Neural progenitor cell (in vitro differentiated cells): ENCODE results near the gene ZNF496. TPM values are rescaled to one million over a fixed set of nuclear protein-coding genes. Genes with fewer than 3 reads are reported as not detected.
A peak's percentile ranks its signal among the peaks of the same experiment; 100 is the strongest.

Experiments used
- DNase-seq: peaks from one replicate; pipeline ENCODE4 v3.0.0-alpha.2; 2016; ENCODE audit warnings: low spot score
- H2AFZ ChIP-seq: fragments of 200-600 bp; sonication (generic); replicated peaks from 2 replicates; pipeline ENCODE4 v1.6.1; 2016; ENCODE audit warnings: antibody characterized with exemption
- H3F3A ChIP-seq: fragments of 200-600 bp; sonication (generic); 2 replicates; pipeline ENCODE4 v1.6.1; 2016; ENCODE audit warnings: antibody characterized with exemption, low read depth
- H3K27ac ChIP-seq: fragments of 200-600 bp; sonication (generic); 2 replicates; pipeline ENCODE4 v1.5.1; 2016; ENCODE audit warnings: mild to moderate bottlenecking
- H3K27me3 ChIP-seq: fragments of 200-600 bp; sonication (generic); 2 replicates; pipeline ENCODE4 v1.6.1; 2016; ENCODE audit warnings: mild to moderate bottlenecking, moderate library complexity
- H3K36me3 ChIP-seq: fragments of 200-600 bp; sonication (generic); 2 replicates; pipeline ENCODE4 v1.5.1; 2016
- H3K4me1 ChIP-seq: fragments of 200-600 bp; sonication (generic); 2 replicates; pipeline ENCODE4 v1.6.1; 2016; ENCODE audit warnings: mixed run types
- H3K4me2 ChIP-seq: fragments of 200-600 bp; sonication (generic); 2 replicates; pipeline ENCODE4 v1.6.1; 2016
- H3K4me3 ChIP-seq: fragments of 200-600 bp; sonication (generic); 2 replicates; pipeline ENCODE4 v1.5.1; 2016
- H3K79me2 ChIP-seq: fragments of 200-600 bp; sonication (generic); 2 replicates; pipeline ENCODE4 v1.6.1; 2016; ENCODE audit warnings: low read depth
- H3K9ac ChIP-seq: fragments of 200-600 bp; sonication (generic); 2 replicates; pipeline ENCODE4 v1.6.1; 2016
- H3K9me3 ChIP-seq: fragments of 200-600 bp; sonication (generic); 2 replicates; pipeline ENCODE4 v1.5.1; 2016; ENCODE audit warnings: low read depth
- H4K20me1 ChIP-seq: fragments of 200-600 bp; sonication (generic); 2 replicates; pipeline ENCODE4 v1.6.1; 2016; ENCODE audit warnings: low read depth
- H3K27ac Mint-ChIP-seq: 3 replicates; pipeline ENCODE4 v1.8.0; 2021; ENCODE audit warnings: mixed read lengths
- H3K27me3 Mint-ChIP-seq: 2 replicates; pipeline ENCODE4 v1.8.0; 2022; ENCODE audit warnings: low read depth, mild to moderate bottlenecking, inconsistent platforms, moderate library complexity, mixed read lengths; ENCODE audit not compliant: insufficient read depth
- H3K36me3 Mint-ChIP-seq: 3 replicates; pipeline ENCODE4 v1.8.0; 2021; ENCODE audit warnings: mixed read lengths
- H3K4me1 Mint-ChIP-seq: 3 replicates; pipeline ENCODE4 v1.8.0; 2021; ENCODE audit warnings: mixed read lengths
- H3K4me3 Mint-ChIP-seq: 3 replicates; pipeline ENCODE4 v1.8.0; 2021; ENCODE audit warnings: mild to moderate bottlenecking, moderate library complexity, mixed read lengths
- H3K9me3 Mint-ChIP-seq: 3 replicates; pipeline ENCODE4 v1.8.0; 2020; ENCODE audit warnings: mixed read lengths
- CTCF ChIP-seq: fragments of 200-600 bp; sonication (generic); IDR thresholded peaks from 2 replicates; pipeline ENCODE4 v1.5.1; 2017; ENCODE audit warnings: antibody characterized with exemption, mild to moderate bottlenecking
- EZH2 ChIP-seq: fragments of 200-600 bp; sonication (generic); IDR thresholded peaks from 2 replicates; pipeline ENCODE4 v1.6.1; 2017; ENCODE audit warnings: antibody characterized with exemption, mild to moderate bottlenecking, moderate library complexity
- EZH2phosphoT487 ChIP-seq: fragments of 200-600 bp; sonication (generic); IDR thresholded peaks from 2 replicates; pipeline ENCODE4 v1.6.1; 2017; ENCODE audit warnings: antibody characterized with exemption
- total RNA-seq: library from RNA; depleted of rRNA; stranded (reverse); fragments of >200 nt; gene quantifications from 2 replicates; pipeline ENCODE4 v1.2.3, GENCODE V29; 2015; ENCODE audit warnings: low replicate concordance

The ZNF496 gene
- total RNA-seq, 1 donor from 2014 or later = 30.1 TPM

GRCh38 chr1:247329097-247329617 is 2.5 kb downstream of the ZNF496 start:
- Mint-ChIP-seq H3K4me3 (peak overlapping the region; percentile 93), H3K27me3 (peaks cover 5% of the 10 kb centered on the region), H3K27ac (no peak overlapping the region), H3K36me3 (peaks cover 41% of the 10 kb centered on the region), H3K4me1 (peaks cover 37% of the 10 kb centered on the region), H3K9me3 (no peaks in the 10 kb centered on the region)
- peaks cover 82% of the 10 kb centered on the region for H4K20me1 ChIP-seq
- H3K4me3 ChIP-seq = no peak overlapping the region
- H3K9me3 ChIP-seq = no peaks in the 10 kb centered on the region
- TF ChIP-seq CTCF (no peak), EZH2 (no peak), EZH2phosphoT487 (no peak)
- H3K4me2 ChIP-seq = no peak overlapping the region
- H3K27ac ChIP-seq = no peak overlapping the region
- peaks cover 65% of the 10 kb centered on the region for H3K79me2 ChIP-seq
- H3K9ac ChIP-seq = no peak overlapping the region
- no peaks in the 10 kb centered on the region for H3K27me3 ChIP-seq
- no peak overlapping the region for H2AFZ ChIP-seq
- H3K36me3 ChIP-seq = no peaks in the 10 kb centered on the region
- no peak for DNase-seq
- peaks cover 26% of the 10 kb centered on the region for H3K4me1 ChIP-seq
- H3F3A ChIP-seq = peaks cover 11% of the 10 kb centered on the region

GRCh38 chr1:247328311-247328710 is 3.4 kb downstream of the ZNF496 start:
- H3K27me3 ChIP-seq = no peaks in the 10 kb centered on the region
- peaks cover 48% of the 10 kb centered on the region for H3K36me3 Mint-ChIP-seq
- peaks cover 11% of the 10 kb centered on the region for H3F3A ChIP-seq
- no peak for TF ChIP-seq EZH2
- no peak for TF ChIP-seq CTCF
- TF ChIP-seq EZH2phosphoT487 = no peak
- peaks cover 82% of the 10 kb centered on the region for H4K20me1 ChIP-seq
- no peak overlapping the region for H3K4me3 Mint-ChIP-seq
- H3K9me3 Mint-ChIP-seq = no peaks in the 10 kb centered on the region
- no peaks in the 10 kb centered on the region for H3K9me3 ChIP-seq
- H3K4me3 ChIP-seq = no peak overlapping the region
- no peak for DNase-seq
- peaks cover 5% of the 10 kb centered on the region for H3K27me3 Mint-ChIP-seq
- no peak overlapping the region for H2AFZ ChIP-seq
- peaks cover 4% of the 10 kb centered on the region for H3K36me3 ChIP-seq
- H3K79me2 ChIP-seq = peaks cover 57% of the 10 kb centered on the region
- H3K4me1 ChIP-seq = peaks cover 27% of the 10 kb centered on the region
- H3K27ac ChIP-seq = no peak overlapping the region
- H3K27ac Mint-ChIP-seq = no peak overlapping the region
- peaks cover 36% of the 10 kb centered on the region for H3K4me1 Mint-ChIP-seq
- no peak overlapping the region for H3K9ac ChIP-seq
- no peak overlapping the region for H3K4me2 ChIP-seq

- no peak overlapping the region for H3K27ac Mint-ChIP-seq
- H3K27me3 Mint-ChIP-seq = peaks cover 6% of the 10 kb centered on the region
- no peak for TF ChIP-seq CTCF
- no peak overlapping the region for H3K9ac ChIP-seq
- H3K79me2 ChIP-seq = peaks cover 42% of the 10 kb centered on the region
- DNase-seq = no peak
- no peak overlapping the region for H2AFZ ChIP-seq
- H3K4me1 Mint-ChIP-seq = peaks cover 35% of the 10 kb centered on the region
- no peaks in the 10 kb centered on the region for H3K9me3 ChIP-seq
- peaks cover 92% of the 10 kb centered on the region for H4K20me1 ChIP-seq
- peaks cover 4% of the 10 kb centered on the region for H3K36me3 ChIP-seq
- no peak overlapping the region for H3K4me2 ChIP-seq
- no peak overlapping the region for H3K27ac ChIP-seq
- no peaks in the 10 kb centered on the region for H3K27me3 ChIP-seq
- H3K36me3 Mint-ChIP-seq = peaks cover 56% of the 10 kb centered on the region
- no peak overlapping the region for H3K4me3 ChIP-seq
- no peaks in the 10 kb centered on the region for H3K9me3 Mint-ChIP-seq
- peaks cover 5% of the 10 kb centered on the region for H3F3A ChIP-seq
- peaks cover 25% of the 10 kb centered on the region for H3K4me1 ChIP-seq
- no peak overlapping the region for H3K4me3 Mint-ChIP-seq
Observed at GRCh38 chr1:247326411-247327130, 5.1 kb downstream of the ZNF496 start.
